Measurements from ENCODE around the gene EIF4E2.

The EIF4E2 gene

GRCh38 chr2:232550354-232551249 is at the start of gene EIF4E2, which contains the start of gene TIGD1:
Gene EIF4E2 (plus strand): TSS chr2:232550689. CDS start chr2:232550725, 36 bp downstream.
Gene TIGD1 (minus strand): TSS chr2:232550557. CDS start chr2:232549882, 675 bp downstream.
- H3K27ac Mint-ChIP-seq = peak within 1 kb of the TSS; percentile 100
- H3K4me3 Mint-ChIP-seq = peak within 1 kb of the TSS; percentile 100
- peaks cover 6% of the 10 kb centered on the region for H3K9me3 Mint-ChIP-seq
- H3K4me1 Mint-ChIP-seq (ENCODE audit: low read depth) = peaks cover 55% of the 10 kb centered on the region
- H3K27me3 Mint-ChIP-seq (ENCODE audit: low read depth) = no peaks in the 10 kb centered on the region
- DNase-seq (ENCODE audit: low spot score) = peak; percentile 93
- peaks cover 50% of the 10 kb centered on the region for H3K36me3 Mint-ChIP-seq (ENCODE audit: low read depth)

- Mint-ChIP-seq H3K27me3 (ENCODE audit: low read depth) (peaks cover 44% of the 10 kb centered on the region), H3K36me3 (ENCODE audit: low read depth) (no peaks in the 10 kb centered on the region), H3K4me1 (ENCODE audit: low read depth) (peaks cover 2% of the 10 kb centered on the region), H3K9me3 (no peaks in the 10 kb centered on the region), H3K4me3 (no peak overlapping the region), H3K27ac (no peak overlapping the region)
- DNase-seq (ENCODE audit: low spot score) = no peak
Observed at GRCh38 chr2:232501331-232501771, 49.1 kb upstream of the EIF4E2 start.

GRCh38 chr2:232501794-232502390 is 48.6 kb upstream of the EIF4E2 start:
- peaks cover 44% of the 10 kb centered on the region for H3K27me3 Mint-ChIP-seq (ENCODE audit: low read depth)

GRCh38 chr2:232502511-232502910 is 48.0 kb upstream of the EIF4E2 start:
- Mint-ChIP-seq H3K36me3 (ENCODE audit: low read depth) (no peaks in the 10 kb centered on the region), H3K9me3 (no peaks in the 10 kb centered on the region), H3K27ac (no peak overlapping the region), H3K27me3 (ENCODE audit: low read depth) (peaks cover 44% of the 10 kb centered on the region), H3K4me1 (ENCODE audit: low read depth) (peaks cover 2% of the 10 kb centered on the region), H3K4me3 (no peak overlapping the region)
- no peak for DNase-seq (ENCODE audit: low spot score)

More at GRCh38 chr2:232501794-232502390, 48.6 kb upstream of the EIF4E2 start:
- no peaks in the 10 kb centered on the region for H3K36me3 Mint-ChIP-seq (ENCODE audit: low read depth)
- no peak overlapping the region for H3K27ac Mint-ChIP-seq
- H3K4me3 Mint-ChIP-seq = no peak overlapping the region
- H3K9me3 Mint-ChIP-seq = no peaks in the 10 kb centered on the region
- DNase-seq (ENCODE audit: low spot score) = no peak
- H3K4me1 Mint-ChIP-seq (ENCODE audit: low read depth) = peaks cover 2% of the 10 kb centered on the region

GRCh38 chr2:232502911-232503808 is 47.3 kb upstream of the EIF4E2 start:
- Mint-ChIP-seq H3K4me3 (no peak overlapping the region), H3K9me3 (no peaks in the 10 kb centered on the region), H3K36me3 (ENCODE audit: low read depth) (no peaks in the 10 kb centered on the region), H3K27ac (no peak overlapping the region), H3K4me1 (ENCODE audit: low read depth) (peaks cover 2% of the 10 kb centered on the region), H3K27me3 (ENCODE audit: low read depth) (peaks cover 44% of the 10 kb centered on the region)
- DNase-seq (ENCODE audit: low spot score) = peak; percentile 54

GRCh38 chr2:232503809-232504323 is 46.6 kb upstream of the EIF4E2 start:
- DNase-seq (ENCODE audit: low spot score) = no peak
- H3K4me3 Mint-ChIP-seq = no peak overlapping the region
- H3K36me3 Mint-ChIP-seq (ENCODE audit: low read depth) = no peaks in the 10 kb centered on the region
- H3K4me1 Mint-ChIP-seq (ENCODE audit: low read depth) = peaks cover 2% of the 10 kb centered on the region
- no peak overlapping the region for H3K27ac Mint-ChIP-seq
- peaks cover 44% of the 10 kb centered on the region for H3K27me3 Mint-ChIP-seq (ENCODE audit: low read depth)
- H3K9me3 Mint-ChIP-seq = no peaks in the 10 kb centered on the region

- Mint-ChIP-seq H3K27me3 (ENCODE audit: low read depth) (peaks cover 44% of the 10 kb centered on the region), H3K9me3 (no peaks in the 10 kb centered on the region), H3K36me3 (ENCODE audit: low read depth) (no peaks in the 10 kb centered on the region), H3K4me3 (no peak overlapping the region), H3K4me1 (ENCODE audit: low read depth) (peaks cover 2% of the 10 kb centered on the region), H3K27ac (no peak overlapping the region)
- no peak for DNase-seq (ENCODE audit: low spot score)
Observed at GRCh38 chr2:232504438-232504837, 46.1 kb upstream of the EIF4E2 start.

GRCh38 chr2:232505856-232506255 is 44.6 kb upstream of the EIF4E2 start:
- DNase-seq (ENCODE audit: low spot score) = no peak
- H3K36me3 Mint-ChIP-seq (ENCODE audit: low read depth) = no peaks in the 10 kb centered on the region
- no peak overlapping the region for H3K4me3 Mint-ChIP-seq
- peaks cover 39% of the 10 kb centered on the region for H3K27me3 Mint-ChIP-seq (ENCODE audit: low read depth)
- peaks cover 2% of the 10 kb centered on the region for H3K4me1 Mint-ChIP-seq (ENCODE audit: low read depth)
- no peaks in the 10 kb centered on the region for H3K9me3 Mint-ChIP-seq
- H3K27ac Mint-ChIP-seq = no peak overlapping the region

- no peaks in the 10 kb centered on the region for H3K36me3 Mint-ChIP-seq (ENCODE audit: low read depth)
- H3K4me3 Mint-ChIP-seq = no peak overlapping the region
- no peak for DNase-seq (ENCODE audit: low spot score)
- H3K27ac Mint-ChIP-seq = no peak overlapping the region
- peaks cover 32% of the 10 kb centered on the region for H3K27me3 Mint-ChIP-seq (ENCODE audit: low read depth)
- peaks cover 2% of the 10 kb centered on the region for H3K4me1 Mint-ChIP-seq (ENCODE audit: low read depth)
- H3K9me3 Mint-ChIP-seq = no peaks in the 10 kb centered on the region
Observed at GRCh38 chr2:232506709-232507108, 43.8 kb upstream of the EIF4E2 start.

- no peaks in the 10 kb centered on the region for H3K4me1 Mint-ChIP-seq (ENCODE audit: low read depth)
- no peaks in the 10 kb centered on the region for H3K36me3 Mint-ChIP-seq (ENCODE audit: low read depth)
- peaks cover 23% of the 10 kb centered on the region for H3K27me3 Mint-ChIP-seq (ENCODE audit: low read depth)
Observed at GRCh38 chr2:232508251-232508650, 42.2 kb upstream of the EIF4E2 start.

GRCh38 chr2:232511336-232511890 is 39.1 kb upstream of the EIF4E2 start:
- no peak for DNase-seq (ENCODE audit: low spot score)
- no peaks in the 10 kb centered on the region for H3K9me3 Mint-ChIP-seq
- no peak overlapping the region for H3K27ac Mint-ChIP-seq
- no peaks in the 10 kb centered on the region for H3K4me1 Mint-ChIP-seq (ENCODE audit: low read depth)
- H3K27me3 Mint-ChIP-seq (ENCODE audit: low read depth) = peaks cover 8% of the 10 kb centered on the region
- H3K36me3 Mint-ChIP-seq (ENCODE audit: low read depth) = no peaks in the 10 kb centered on the region
- H3K4me3 Mint-ChIP-seq = no peak overlapping the region

More at GRCh38 chr2:232508251-232508650, 42.2 kb upstream of the EIF4E2 start:
- H3K4me3 Mint-ChIP-seq = no peak overlapping the region
- no peak overlapping the region for H3K27ac Mint-ChIP-seq
- H3K9me3 Mint-ChIP-seq = no peaks in the 10 kb centered on the region
- DNase-seq (ENCODE audit: low spot score) = no peak

- H3K4me1 Mint-ChIP-seq (ENCODE audit: low read depth) = no peaks in the 10 kb centered on the region
Observed at GRCh38 chr2:232512602-232513001, 37.9 kb upstream of the EIF4E2 start.

GRCh38 chr2:232513353-232513752 is 37.1 kb upstream of the EIF4E2 start:
- DNase-seq (ENCODE audit: low spot score) = no peak
- H3K9me3 Mint-ChIP-seq = no peaks in the 10 kb centered on the region
- peaks cover 8% of the 10 kb centered on the region for H3K27me3 Mint-ChIP-seq (ENCODE audit: low read depth)
- no peaks in the 10 kb centered on the region for H3K4me1 Mint-ChIP-seq (ENCODE audit: low read depth)
- H3K36me3 Mint-ChIP-seq (ENCODE audit: low read depth) = no peaks in the 10 kb centered on the region
- H3K4me3 Mint-ChIP-seq = no peak overlapping the region
- no peak overlapping the region for H3K27ac Mint-ChIP-seq

More at GRCh38 chr2:232512602-232513001, 37.9 kb upstream of the EIF4E2 start:
- Mint-ChIP-seq H3K9me3 (no peaks in the 10 kb centered on the region), H3K27ac (no peak overlapping the region), H3K4me3 (no peak overlapping the region), H3K27me3 (ENCODE audit: low read depth) (peaks cover 8% of the 10 kb centered on the region), H3K36me3 (ENCODE audit: low read depth) (no peaks in the 10 kb centered on the region)
- no peak for DNase-seq (ENCODE audit: low spot score)
